HG02642 (cell line): ENCODE measurements around the gene KRT82.
"Not testable (repeated sequence)": the region's sequence is repeated elsewhere in the genome, so short reads cannot be mapped to it uniquely, and the experiment has no call there.

ENCODE experiments used
- ATAC-seq: cut with Tn5 transposase; IDR thresholded peaks from one replicate; pipeline ENCODE4 v1.9.1; 2021; ENCODE audit warnings: mild to moderate bottlenecking; ENCODE audit not compliant: unreplicated experiment, poor library complexity

KRT82 gene

GRCh38 chr12:52405922-52406385 lies at the start of gene KRT82:
Gene KRT82 (minus strand): TSS chr12:52406335. CDS start chr12:52406277, 58 bp downstream.
- no peak for ATAC-seq

GRCh38 chr12:52455821-52456220 lies 49.7 kb upstream of the KRT82 start:
- no peak for ATAC-seq

GRCh38 chr12:52454411-52455201 lies 48.5 kb upstream of the KRT82 start:
- ATAC-seq = no peak

GRCh38 chr12:52452101-52452500 lies 46.0 kb upstream of the KRT82 start, which contains the start of gene KRT6B:
Gene KRT6B (minus strand): TSS chr12:52452146. CDS start chr12:52452078, 68 bp downstream.
- ATAC-seq = no peak

GRCh38 chr12:52448228-52448627 lies 42.1 kb upstream of the KRT82 start:
- no peak for ATAC-seq

- not testable (repeated sequence) for ATAC-seq
These were observed 41.1 kb upstream of the KRT82 start for GRCh38 chr12:52447196-52447595.

- no peak for ATAC-seq
These were observed 40.4 kb upstream of the KRT82 start for GRCh38 chr12:52446367-52447045.

GRCh38 chr12:52445876-52446275 lies 39.7 kb upstream of the KRT82 start:
- no peak for ATAC-seq

GRCh38 chr12:52444647-52445595 lies 38.8 kb upstream of the KRT82 start:
- ATAC-seq = no peak

- no peak for ATAC-seq
These were observed 37.8 kb upstream of the KRT82 start for GRCh38 chr12:52443966-52444365.

- no peak for ATAC-seq
These were observed 36.5 kb upstream of the KRT82 start for GRCh38 chr12:52442600-52443061.

- ATAC-seq = no peak
These were observed 35.3 kb upstream of the KRT82 start for GRCh38 chr12:52441320-52441911.

- no peak for ATAC-seq
These were observed 34.7 kb upstream of the KRT82 start for GRCh38 chr12:52440821-52441319.

- no peak for ATAC-seq
These were observed 33.7 kb upstream of the KRT82 start for GRCh38 chr12:52439845-52440244.

GRCh38 chr12:52439420-52439819 lies 33.3 kb upstream of the KRT82 start:
- no peak for ATAC-seq

- no peak for ATAC-seq
These were observed 32.5 kb upstream of the KRT82 start for GRCh38 chr12:52438305-52439301.

GRCh38 chr12:52437508-52437907 lies 31.4 kb upstream of the KRT82 start:
- ATAC-seq = no peak

- no peak for ATAC-seq
These were observed 30.8 kb upstream of the KRT82 start for GRCh38 chr12:52436828-52437474.
